Choroid plexus epithelial cell (primary cell): Measurements from ENCODE around the gene MXI1.

Source experiments
- DNase-seq: peaks from one replicate; pipeline ENCODE4 v3.0.0-alpha.2; 2010; ENCODE audit warnings: low read depth
- H3K4me3 ChIP-seq: 2 replicates; pipeline ENCODE4 v1.5.1; 2011; ENCODE audit warnings: low read depth, mild to moderate bottlenecking, control low read depth, low read length, moderate library complexity
- TF ChIP-seq, protein P1 (sequence below): conservative IDR thresholded peaks from 2 replicates; pipeline ENCODE4 v1.5.1; 2011; ENCODE audit warnings: low read depth, mild to moderate bottlenecking, control low read depth, inconsistent platforms, low read length, moderate library complexity

The MXI1 gene

DNA sequence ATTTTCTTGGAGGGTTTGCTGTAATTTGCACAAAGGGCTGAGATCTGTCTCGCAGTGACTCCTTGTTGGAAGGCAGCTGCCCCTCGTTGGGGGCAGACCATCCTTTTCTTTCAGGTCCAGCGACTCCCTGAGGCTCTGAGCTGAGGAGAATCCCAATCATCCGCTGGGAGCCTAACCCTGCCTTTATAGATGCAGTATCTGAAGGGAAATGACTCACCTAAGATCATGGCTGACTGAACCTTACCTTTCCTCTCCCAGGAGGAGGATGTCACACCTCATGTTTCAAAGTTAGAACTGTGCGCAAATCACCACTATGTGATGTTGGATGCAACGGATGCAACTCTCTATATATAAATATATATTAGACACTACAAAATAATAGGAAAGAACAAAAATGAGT is 36.4 kb upstream of the MXI1 start:
- H3K4me3 ChIP-seq = no peak overlapping the region
- TF ChIP-seq, protein P1, sequence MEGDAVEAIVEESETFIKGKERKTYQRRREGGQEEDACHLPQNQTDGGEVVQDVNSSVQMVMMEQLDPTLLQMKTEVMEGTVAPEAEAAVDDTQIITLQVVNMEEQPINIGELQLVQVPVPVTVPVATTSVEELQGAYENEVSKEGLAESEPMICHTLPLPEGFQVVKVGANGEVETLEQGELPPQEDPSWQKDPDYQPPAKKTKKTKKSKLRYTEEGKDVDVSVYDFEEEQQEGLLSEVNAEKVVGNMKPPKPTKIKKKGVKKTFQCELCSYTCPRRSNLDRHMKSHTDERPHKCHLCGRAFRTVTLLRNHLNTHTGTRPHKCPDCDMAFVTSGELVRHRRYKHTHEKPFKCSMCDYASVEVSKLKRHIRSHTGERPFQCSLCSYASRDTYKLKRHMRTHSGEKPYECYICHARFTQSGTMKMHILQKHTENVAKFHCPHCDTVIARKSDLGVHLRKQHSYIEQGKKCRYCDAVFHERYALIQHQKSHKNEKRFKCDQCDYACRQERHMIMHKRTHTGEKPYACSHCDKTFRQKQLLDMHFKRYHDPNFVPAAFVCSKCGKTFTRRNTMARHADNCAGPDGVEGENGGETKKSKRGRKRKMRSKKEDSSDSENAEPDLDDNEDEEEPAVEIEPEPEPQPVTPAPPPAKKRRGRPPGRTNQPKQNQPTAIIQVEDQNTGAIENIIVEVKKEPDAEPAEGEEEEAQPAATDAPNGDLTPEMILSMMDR = no peak
- no peak for DNase-seq

DNA sequence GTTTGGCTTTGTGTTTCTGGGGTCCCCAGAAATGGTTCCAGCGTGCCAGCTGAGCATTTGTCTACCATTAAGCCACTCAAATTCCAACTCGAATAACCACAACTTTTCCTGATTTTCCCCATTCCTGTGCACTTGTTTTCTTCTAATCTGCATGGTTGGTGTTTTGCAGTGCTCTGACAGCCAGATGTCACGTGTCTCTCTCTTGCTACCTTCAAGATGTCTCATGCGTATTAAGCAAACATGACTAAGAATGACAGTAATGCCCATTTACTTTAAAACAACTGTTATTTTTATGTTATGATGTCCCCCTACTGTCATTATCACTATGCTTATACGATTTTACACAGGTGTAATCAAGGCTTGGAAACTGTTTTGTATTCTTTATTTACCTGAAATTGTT is 35.2 kb upstream of the MXI1 start:
- H3K4me3 ChIP-seq = no peak overlapping the region
- DNase-seq = no peak
- TF ChIP-seq, protein P1 = no peak

DNA sequence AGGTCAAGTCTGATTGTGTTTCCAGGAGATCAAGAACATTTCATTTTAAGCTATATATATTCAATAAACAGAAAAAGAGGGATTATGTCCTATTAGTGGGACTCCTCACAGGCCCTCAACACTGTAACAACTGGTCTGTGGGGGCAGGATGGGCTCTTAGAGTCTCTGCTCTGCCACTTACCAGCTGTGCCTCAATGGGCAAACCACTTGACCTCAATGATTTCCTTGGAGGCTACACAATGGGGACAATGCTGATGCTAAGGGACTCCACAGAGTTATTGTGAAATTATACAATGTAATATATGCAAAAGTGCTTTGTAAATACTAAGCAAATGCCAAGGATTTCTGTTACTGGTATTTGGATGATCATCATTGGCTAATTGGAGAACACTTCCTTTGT is 33.2 kb upstream of the MXI1 start:
- DNase-seq = no peak
- TF ChIP-seq, protein P1 = no peak
- no peak overlapping the region for H3K4me3 ChIP-seq

DNA sequence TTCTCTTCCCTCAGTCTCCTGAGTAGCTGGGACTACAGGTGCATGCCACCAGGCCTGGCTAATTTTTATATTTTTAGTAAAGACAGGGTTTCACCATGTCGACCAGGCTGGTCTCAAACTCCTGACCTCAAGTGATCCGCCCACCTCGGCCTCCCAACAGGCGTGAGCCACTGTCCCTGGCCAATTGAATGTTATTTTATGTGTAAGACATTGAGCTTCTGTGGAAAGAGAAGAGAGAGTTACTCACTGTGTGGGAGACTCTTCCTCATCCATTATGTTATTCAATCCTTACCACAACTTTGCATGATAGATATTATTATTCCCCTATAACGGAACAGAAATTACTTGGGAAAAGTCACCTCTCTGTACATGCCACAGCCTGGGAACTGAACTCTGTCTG is 32.6 kb upstream of the MXI1 start:
- no peak overlapping the region for H3K4me3 ChIP-seq
- DNase-seq = no peak
- TF ChIP-seq, protein P1 = no peak

DNA sequence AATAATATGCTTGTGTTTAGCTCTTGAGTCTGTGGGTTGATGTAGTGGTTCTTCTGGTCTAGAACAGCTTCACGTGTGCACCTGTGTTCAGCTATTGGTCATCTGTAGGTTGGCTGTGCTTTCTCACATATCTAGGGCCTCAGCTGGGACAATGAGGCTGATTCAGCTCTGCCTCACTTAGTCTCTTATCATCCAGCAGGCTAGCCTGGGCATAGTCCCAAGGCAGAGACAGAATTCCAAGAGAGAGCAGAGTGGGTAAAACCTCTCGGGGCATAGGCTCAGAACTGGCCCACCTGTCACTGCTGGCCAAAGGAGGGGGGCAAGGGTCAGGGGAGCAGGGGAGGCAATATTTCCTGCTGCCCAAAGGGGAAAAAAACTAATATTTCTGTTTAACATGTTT is 32.0 kb upstream of the MXI1 start:
- TF ChIP-seq, protein P1 = no peak
- no peak for DNase-seq

DNA sequence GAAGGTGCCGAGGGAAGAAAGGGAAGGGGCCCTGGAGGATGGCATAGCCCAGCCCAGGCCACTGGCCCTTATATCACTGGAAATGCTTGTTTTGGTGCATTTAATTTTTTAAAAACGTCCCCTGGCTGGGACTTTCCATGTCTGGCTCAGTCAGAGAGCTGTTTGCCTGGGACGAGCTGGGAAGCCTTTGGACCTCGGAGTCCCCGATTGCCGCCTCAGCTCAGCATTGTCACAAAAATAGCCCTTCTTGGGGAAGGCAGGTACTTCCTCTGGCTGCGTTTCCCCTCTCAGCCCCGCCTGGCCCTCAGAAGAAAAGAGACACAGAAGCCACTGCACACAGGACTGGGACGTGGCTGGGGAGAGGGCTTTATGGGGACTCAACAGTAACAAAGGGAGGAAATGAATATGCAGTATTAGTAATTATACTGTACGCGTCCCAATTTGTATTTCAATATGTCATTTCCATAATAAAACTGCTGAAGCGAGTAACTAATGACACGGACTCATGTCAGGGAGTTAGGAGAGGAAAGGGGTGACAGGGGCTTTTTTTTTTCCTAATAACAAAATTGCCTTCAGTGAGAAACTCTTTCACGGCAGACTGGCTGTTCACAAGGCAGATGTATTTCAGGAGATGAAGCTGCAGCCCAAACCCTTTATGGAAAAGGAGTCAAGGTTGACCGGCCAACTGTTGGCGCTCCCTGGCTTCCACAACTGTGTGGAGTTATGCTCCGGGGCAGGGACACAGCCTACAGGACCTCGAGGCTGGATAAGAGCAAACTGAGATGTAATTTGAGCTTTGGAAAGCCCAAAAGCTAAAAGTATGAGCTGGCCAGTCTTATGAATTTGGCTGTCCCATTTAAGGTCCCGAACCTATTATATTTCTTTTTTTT is 31.0 kb upstream of the MXI1 start:
- TF ChIP-seq, protein P1 = no peak
- peak; percentile 6 for DNase-seq
- no peak overlapping the region for H3K4me3 ChIP-seq

More for the DNA sequence above, 32.0 kb upstream of the MXI1 start:
- H3K4me3 ChIP-seq = no peak overlapping the region

DNA sequence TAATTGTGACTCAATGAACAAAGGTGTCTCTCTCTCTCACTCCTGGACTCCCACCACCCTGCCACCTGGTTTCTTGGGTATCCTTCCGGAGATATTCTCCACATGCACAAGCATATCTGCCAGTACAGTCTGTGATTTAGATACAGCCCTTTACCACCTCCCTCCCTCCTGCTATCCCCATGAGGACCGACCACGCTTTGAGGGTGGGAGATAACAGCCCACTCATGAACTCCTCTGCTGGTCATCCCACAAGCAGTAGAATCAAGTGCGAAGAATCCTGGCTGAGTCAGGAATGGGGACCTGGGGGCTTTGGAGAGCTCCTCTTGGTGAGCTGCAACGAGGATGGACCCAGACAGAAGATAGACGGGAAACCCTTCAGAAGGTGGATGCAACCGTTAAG is 28.2 kb upstream of the MXI1 start:
- DNase-seq = no peak
- TF ChIP-seq, protein P1 = no peak
- H3K4me3 ChIP-seq = no peak overlapping the region
